Left ventricle myocardium superior (tissue), 1 donor: ENCODE data around the gene EIF5B. TPM values are rescaled to one million over a fixed set of nuclear protein-coding genes. Genes with fewer than 3 reads are reported as not detected.
"Not testable (repeated sequence)": the region's sequence is repeated elsewhere in the genome, so short reads cannot be mapped to it uniquely, and the experiment has no call there.

Experiments
- ATAC-seq: fragments of 200-7000 bp; cut with Tn5 transposase; one replicate; pipeline ENCODE4 v1.9.1; 2020; ENCODE audit warnings: mild to moderate bottlenecking, moderate library complexity
- DNase-seq: peaks from one replicate; pipeline ENCODE4 v3.0.0-alpha.2; 2020
- intact Hi-C: fragments of 100-400 bp; cut with micrococcal nuclease; formaldehyde crosslinking; loops from one replicate; pipeline ENCODE4 v1.11.0; 2022
- long read RNA-seq: library from polyadenylated mRNA; unstranded; transcript quantifications from one replicate; pipeline ENCODE4 v2.0.0, GENCODE V29; 2021
- total RNA-seq: library from RNA; stranded (reverse); fragmentation: NEBNext Ultra II Directional; extraction: Animal tissue kit (Norgen Biotek cat#: 25700); gene quantifications from one replicate; pipeline ENCODE4 v1.2.1, GENCODE V29; 2021
- donor health status: DM: no; HTN: yes; CAD: no; lungs with severe emphysema.

Gene EIF5B, protein sequence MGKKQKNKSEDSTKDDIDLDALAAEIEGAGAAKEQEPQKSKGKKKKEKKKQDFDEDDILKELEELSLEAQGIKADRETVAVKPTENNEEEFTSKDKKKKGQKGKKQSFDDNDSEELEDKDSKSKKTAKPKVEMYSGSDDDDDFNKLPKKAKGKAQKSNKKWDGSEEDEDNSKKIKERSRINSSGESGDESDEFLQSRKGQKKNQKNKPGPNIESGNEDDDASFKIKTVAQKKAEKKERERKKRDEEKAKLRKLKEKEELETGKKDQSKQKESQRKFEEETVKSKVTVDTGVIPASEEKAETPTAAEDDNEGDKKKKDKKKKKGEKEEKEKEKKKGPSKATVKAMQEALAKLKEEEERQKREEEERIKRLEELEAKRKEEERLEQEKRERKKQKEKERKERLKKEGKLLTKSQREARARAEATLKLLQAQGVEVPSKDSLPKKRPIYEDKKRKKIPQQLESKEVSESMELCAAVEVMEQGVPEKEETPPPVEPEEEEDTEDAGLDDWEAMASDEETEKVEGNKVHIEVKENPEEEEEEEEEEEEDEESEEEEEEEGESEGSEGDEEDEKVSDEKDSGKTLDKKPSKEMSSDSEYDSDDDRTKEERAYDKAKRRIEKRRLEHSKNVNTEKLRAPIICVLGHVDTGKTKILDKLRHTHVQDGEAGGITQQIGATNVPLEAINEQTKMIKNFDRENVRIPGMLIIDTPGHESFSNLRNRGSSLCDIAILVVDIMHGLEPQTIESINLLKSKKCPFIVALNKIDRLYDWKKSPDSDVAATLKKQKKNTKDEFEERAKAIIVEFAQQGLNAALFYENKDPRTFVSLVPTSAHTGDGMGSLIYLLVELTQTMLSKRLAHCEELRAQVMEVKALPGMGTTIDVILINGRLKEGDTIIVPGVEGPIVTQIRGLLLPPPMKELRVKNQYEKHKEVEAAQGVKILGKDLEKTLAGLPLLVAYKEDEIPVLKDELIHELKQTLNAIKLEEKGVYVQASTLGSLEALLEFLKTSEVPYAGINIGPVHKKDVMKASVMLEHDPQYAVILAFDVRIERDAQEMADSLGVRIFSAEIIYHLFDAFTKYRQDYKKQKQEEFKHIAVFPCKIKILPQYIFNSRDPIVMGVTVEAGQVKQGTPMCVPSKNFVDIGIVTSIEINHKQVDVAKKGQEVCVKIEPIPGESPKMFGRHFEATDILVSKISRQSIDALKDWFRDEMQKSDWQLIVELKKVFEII
- total RNA-seq = 89.4 TPM
- long read RNA-seq, partial matches to known transcripts = 127 of 128 reads
- long read RNA-seq, other reads (novel, unspliced or antisense) = 1 of 128 reads

DNA sequence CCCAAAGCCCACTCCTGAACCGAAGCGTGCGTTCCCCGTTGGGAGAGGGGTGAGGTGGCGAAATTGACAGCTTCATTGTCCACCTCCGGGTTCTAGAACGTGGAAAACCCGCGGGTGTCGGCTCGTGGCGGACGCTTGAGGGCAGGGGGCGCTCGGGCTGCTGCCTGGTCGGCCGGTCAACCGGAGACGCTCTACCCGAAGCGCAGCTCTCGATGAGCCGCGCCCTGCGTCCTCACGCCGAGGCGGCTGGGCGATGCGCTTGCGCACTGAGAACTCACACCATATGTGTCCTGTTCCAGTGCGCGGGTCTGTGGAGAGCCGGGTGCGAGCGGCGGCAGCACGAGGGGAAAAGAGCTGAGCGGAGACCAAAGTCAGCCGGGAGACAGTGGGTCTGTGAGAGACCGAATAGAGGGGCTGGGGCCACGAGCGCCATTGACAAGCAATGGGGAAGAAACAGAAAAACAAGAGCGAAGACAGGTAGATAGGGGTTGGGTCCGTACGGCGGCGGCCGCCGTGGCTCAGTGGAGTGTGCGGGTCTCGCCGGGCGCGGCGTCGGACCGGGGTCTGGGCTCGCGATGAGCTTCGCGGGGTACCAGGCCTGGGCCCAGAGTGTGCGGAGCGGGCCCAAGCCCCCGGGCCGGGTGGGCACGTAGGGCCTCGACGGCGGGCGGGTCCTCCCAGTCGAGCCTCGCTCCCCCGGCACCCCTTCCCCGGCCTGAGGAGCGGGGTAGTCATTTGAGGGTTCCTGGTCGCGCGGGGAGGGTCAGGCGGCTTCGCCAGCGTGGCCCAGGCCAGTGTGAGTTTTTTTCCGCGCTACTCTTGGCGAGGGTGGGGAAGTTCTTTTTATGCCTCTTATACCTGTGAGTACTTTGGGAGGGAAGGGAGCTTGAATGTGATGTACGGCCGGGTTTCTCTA is at the start of gene EIF5B:
Gene EIF5B (plus strand): TSS at position 277 of the 916 bp plus-strand sequence. CDS start 166 bp downstream, at position 443.
- ATAC-seq (peak; percentile 93), DNase-seq (peak; percentile 99)
- intact Hi-C loops = no loop called here

DNA sequence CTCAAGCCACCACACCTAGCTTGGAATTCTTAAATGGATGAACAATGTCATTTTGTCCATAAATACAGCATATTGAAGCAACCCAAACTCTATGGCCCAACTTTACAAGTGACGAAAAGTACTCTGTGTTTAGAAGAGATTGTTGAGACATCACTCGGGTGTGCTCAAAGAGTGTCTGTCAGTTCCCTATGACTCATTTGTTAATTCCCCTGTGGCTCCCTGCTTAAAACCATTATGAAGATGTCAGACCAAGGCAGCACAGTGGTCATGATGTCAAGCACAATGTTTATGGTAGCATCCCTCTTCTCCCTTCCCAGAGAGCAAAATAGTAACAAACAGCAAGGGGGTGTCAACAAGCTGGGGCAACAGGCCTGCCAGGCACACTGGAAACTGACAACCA is 39.2 kb upstream of the EIF5B start:
- DNase-seq (no peak), ATAC-seq (no peak)
- intact Hi-C loops = no loop called here

DNA sequence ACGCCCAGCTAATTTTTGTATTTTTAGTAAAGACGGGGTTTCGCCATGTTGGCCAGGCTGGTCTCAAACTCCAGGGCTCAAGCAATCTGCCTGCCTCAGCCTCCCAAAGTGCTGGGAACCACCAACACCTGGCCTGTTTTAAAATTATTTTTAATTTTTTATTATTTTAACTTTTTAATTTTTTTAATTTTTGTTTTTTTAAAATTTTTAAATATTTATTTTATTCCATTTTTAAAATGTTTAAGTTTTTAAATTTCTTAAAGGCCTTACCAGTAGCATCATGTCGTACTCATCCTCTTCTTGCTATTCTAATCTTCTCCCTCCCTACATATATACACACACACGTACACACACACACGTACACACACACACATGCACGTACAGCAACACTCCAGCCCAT is 37.6 kb upstream of the EIF5B start:
- DNase-seq (no peak), ATAC-seq (no peak)
- intact Hi-C loops = no loop called here

DNA sequence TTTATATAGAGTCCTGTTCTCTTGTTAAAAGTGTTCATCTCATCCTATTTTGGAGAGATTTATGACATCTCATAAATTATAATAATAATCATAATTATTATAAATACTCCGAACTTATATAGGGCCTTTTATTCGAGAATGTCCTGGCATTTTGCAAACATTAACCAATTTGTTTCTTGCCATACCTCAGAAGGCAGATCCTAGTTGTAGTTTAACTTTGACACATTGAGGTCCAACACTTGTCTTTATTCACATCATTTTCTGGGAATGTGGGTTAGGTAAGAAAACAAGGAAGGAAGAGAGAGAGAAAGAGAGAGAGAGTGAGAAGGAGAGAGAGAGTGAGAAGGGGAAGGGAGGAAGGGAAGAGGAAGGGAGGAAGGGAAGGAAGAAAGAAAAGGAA is 36.1 kb upstream of the EIF5B start, which contains the start of gene LYG1:
Gene LYG1 (minus strand): TSS at position 101 of the 400 bp plus-strand sequence. CDS start 5,527 bp downstream, outside the sequence.
- ATAC-seq, DNase-seq, intact Hi-C loops: not testable (repeated sequence)

DNA sequence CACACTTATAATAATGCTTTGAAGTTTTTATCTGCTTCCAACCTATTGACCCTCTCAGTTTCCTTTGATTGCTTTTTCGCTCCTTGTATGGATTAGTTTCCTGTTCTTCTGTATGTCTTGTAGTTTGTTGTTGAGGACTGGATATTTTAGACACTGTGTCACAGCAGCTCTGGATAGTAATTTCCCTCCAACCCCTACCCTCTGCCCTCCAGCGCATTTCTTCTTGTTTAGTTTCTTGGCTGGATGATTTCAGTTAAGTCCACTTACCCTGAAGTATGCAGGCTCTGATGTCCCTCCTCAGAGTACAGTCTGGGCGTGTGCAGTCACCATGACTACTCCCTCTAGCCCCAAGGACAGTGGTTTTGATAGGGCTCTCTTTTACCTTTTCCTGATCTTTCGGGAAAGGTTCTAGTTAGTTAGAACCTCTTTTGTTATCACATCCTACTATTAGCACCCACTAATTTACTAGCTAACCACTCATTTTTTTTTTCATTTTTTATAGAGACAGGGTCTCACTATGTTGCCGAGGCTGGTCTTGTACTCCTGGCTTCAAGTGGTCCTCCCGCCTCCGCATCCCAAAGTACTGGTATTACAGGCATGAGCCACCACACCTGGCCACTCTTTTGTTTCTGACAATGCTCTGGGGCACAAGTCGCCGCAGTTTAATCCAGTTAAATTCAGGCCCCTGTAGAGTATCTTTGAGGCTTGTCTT is 19.9 kb upstream of the EIF5B start:
- ATAC-seq = no peak
- intact Hi-C loops = no loop called here
- no peak for DNase-seq

DNA sequence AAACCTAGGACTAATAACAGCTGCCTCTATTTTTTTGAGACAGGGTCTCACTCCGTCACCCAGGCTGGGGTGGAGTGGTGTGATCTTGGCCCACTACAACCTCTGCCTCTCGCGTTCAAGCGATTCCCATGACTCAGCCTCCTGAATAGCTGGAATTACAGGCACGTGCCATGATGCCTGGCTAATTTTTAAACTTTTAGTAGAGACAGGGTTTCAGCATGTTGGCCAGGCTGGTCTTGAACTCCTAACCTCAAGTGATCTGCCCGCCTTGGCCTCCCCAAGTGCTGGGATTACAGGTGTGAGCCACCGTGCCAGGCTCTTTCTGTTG is 19.4 kb upstream of the EIF5B start:
- not testable (repeated sequence) for DNase-seq

DNA sequence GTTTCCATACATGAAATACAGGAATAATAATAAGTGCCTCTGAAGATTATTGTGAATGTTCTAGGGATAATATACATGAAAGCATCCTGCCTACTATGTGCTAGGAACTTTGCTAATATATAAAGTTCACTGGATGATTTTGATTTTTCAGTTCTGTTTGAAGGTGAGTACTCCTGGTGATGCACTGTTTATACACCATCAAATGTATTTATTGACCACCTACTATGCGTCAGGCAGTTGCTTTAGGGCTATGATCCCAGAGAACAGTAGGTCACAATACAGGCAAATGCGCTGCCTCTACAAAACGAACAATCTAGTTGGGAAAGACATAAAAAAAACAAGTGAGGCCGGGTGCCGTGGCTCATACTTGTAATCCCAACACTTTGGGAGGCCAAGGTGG is 11.8 kb upstream of the EIF5B start:
- DNase-seq (no peak), ATAC-seq (no peak)
- intact Hi-C loops = no loop called here

More for the DNA sequence above, 19.4 kb upstream of the EIF5B start:
- intact Hi-C loops, ATAC-seq: not testable (repeated sequence)

DNA sequence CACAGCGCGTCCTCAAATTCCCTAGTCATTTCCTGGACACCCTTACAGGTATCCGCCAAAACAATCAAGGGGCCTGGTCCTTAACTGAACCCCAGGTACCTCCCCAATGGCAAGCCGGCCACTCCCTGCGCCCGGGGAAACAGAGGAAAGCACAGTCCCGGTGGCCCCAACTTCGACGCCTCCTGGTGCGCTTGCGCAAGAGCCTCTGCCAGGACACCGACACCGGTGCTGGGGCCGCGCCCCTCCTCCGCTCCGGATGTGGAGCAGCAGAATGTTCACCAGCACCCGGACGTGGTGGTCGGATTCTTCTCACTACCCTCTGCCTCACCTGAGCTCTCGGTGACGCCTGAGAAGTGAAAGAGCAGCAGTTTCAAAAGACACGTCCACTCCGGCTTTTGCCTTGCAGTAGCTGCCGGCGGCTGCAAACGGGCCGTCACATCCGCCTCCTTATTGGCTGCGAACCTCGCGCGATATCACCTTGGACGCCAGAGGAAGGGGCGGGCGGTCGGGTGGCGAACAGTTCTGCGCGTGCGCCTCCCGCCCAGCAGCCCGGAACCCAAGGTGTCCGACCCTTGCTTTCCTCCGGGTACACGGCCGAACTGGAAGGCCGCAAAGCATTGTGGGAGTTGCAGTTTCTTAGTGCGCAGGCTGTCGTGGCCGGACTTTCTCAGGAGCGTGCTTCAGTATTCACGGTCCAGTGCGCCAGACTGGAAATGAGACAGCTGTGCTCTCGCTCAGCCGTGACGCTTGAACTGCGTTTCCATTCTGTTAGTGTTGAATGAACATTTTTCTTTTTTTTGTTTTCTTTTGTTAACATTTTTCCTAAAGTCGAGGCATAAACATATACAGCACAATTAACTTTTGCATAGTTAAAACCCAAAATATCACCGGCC is 1.0 kb upstream of the EIF5B start, which contains the start of gene TXNDC9:
Gene TXNDC9 (minus strand): TSS at position 423 of the 893 bp plus-strand sequence. CDS start 3,123 bp downstream, outside the sequence.
- peak; percentile 98 for DNase-seq
- ATAC-seq = peak; percentile 93
- intact Hi-C loops = no loop called here

DNA sequence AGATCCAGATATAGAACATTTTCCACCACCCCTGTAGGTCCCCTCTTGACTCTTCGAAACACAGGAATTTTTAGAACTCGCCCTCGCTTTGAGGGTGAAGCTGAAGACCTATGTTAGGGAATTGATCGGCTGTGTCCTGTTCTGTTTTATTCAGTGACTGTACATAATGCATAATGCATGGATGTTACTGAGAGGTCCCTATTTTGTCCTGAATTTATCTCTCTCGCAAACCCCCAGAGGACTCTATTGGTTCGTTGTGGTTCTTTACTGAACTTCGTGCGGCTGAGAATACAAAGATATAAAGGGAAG is 431 bp upstream of the EIF5B start:
- ATAC-seq (no peak), DNase-seq (no peak)
- intact Hi-C loops = no loop called here

DNA sequence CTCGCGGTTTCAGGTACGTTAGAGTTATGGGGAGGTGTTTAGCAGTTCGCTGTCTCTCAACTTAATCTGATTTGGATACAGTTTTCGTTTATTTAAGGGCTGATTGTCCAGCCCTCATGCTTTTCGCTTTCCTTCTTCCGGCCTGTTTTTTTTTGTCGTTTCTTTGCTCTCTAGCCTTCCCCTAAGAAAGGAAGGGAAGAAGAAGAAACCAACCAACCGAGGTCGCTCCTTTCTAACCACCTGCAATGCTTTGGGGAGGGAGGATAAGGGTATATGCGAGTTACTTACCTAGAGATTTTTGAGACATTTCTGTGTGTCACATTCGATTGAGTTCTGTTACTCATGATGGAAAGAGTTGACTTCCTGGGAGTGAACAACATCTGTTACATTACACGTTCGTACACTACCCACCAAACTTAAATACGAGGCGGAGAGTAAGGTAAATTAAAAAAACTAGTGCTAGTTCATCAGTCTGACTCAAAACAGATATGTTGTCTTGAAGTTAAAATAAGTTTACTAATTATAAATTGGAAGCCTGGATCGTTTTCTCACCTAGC is 918 bp downstream of the EIF5B start:
- DNase-seq (no peak), ATAC-seq (no peak)
- intact Hi-C loops = no loop called here

DNA sequence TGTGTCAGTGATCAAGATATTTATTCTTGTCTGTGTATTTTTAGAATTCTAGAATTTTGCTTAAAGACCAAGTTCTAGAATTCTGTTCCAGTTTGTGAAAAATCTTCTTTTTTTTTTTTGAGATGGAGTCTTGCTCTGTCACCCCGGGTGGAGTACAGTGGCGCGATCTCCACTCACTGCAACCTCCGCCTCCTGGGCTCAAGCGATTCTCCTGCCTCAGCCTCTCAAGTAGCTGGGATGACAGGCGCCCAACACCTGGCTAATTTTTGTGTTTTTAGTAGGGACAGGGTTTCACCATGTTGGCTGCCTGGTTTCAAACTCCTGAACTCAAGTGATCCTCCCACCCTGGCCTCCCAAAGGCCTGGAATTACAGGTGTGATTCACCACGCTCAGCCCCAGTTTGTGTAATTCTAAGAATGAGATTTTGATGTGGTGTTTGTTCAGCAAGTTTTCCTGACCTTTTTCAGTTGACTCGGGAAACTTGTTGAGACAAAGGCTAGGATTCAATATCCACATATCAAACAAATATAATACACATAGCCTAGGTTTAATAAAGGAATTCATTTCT is 3.6 kb downstream of the EIF5B start:
- ATAC-seq = no peak
- intact Hi-C loops = loop anchor here (10.0 kb wide), 1 partner anchor 134 kb away; no protein-coding TSS in a partner anchor

DNA sequence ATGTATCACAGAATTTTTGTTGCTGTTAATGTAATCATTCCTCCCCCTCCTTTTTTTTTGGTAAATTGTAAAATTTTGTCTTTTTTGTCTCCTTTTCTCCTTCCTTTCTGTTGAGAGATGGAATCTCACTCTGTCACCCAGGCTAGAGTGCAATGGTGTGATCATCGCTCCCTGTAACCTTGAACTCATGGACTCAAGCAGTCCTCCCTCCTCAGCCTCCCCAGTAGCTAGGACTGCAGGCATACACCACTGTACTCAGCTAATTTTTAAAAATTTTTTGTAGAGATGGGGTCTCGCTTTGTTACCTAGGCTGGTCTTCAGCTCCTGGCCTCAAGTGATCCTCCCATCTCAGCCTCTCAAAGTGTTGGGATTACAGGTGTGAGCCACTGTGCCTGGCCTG is 5.3 kb downstream of the EIF5B start:
- intact Hi-C loops = loop anchor here (10.0 kb wide), 1 partner anchor 132 kb away; no protein-coding TSS in a partner anchor
- DNase-seq = no peak
- ATAC-seq = no peak

More for the DNA sequence above, 3.6 kb downstream of the EIF5B start:
- DNase-seq = no peak

DNA sequence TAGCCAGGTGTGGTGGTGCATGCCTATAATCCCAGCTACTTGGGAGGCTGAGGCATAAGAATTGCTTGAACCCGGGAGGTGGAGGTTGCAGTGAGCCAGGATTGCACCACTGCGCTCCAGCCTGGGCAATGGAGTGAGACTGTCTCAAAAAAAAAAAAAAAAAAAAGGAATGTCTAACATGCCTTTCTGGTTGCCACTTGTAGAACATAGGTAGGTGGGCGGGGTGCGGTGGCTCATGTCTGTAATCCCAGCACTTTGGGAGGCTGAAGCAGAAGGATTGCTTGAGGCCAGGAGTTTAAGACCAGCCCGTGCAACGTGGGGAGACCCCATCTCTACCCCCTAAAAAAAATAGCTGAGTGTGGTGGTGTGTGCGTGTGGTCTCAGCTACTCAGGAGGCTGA is 8.3 kb downstream of the EIF5B start:
- not testable (repeated sequence) for ATAC-seq, DNase-seq
- intact Hi-C loops = loop anchor here (10.0 kb wide), 1 partner anchor 129 kb away; no protein-coding TSS in a partner anchor

DNA sequence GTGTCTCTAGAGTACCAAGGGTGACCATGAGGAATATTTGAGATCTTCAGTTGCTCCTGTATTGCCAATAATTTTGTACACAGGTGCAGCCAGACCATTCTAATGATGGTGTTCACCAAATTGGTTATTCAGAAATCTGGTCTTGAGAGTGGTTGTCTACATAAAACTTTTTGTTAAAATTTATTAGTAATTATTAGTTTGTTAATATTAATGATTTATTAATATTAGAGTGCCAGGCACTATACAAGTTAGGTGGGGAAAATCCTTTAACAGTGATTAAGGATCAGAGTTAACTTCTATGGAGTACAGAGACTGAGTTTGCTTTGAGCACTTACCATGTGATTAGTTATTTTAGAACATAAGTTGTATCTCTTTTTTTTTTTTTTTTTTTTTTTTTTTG is 9.0 kb downstream of the EIF5B start:
- intact Hi-C loops = loop anchor here (10.0 kb wide), 1 partner anchor 129 kb away; no protein-coding TSS in a partner anchor
- DNase-seq (no peak), ATAC-seq (no peak)

DNA sequence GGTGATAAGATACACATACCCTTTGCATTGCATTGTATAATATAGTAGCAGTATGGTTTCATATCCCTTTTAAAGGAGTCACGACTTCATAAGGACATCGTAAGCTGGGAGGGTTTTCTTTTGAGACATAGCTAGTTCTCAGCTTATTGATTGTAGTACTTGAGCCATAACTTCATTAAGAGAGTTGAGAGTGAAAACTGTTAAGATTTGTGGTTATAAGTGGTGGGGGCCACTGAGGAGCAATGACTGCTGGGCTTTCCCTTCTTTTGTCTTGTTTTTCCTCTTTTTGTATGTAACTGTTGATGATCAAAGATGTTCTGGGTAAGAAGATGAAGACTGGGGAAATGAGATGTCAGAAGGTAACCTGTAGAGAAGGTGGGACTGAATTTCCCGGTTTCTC is 11.0 kb downstream of the EIF5B start:
- no peak for DNase-seq
- ATAC-seq = no peak
- intact Hi-C loops = loop anchor here (10.0 kb wide), 1 partner anchor 127 kb away; no protein-coding TSS in a partner anchor

DNA sequence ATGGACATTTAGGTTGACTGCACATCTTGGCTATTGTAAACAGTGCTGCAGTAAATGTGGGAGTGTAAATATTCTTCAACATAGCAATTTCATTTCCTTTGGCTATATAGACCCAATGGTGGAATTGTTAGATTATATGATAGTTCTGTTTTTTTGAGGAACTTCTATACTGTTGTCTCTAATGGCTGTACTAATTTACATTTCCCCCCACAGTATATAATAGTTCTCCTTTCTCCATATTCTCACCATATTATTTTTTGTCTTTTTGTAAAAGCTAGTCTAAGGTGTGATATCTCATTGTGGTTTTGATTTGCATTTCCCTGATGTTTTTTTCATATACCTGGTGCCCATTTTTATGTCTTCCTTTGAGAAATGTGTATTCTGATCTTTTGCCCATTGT is 13.0 kb downstream of the EIF5B start:
- DNase-seq (no peak), ATAC-seq (no peak)
- intact Hi-C loops = no loop called here
